Stimulated activated CD4-positive, alpha-beta T cell treated with anti-CD3 and anti-CD28 coated beads, Interleukin-4, amount 100 ng/mL, for 4 hours (primary cell): ENCODE results near the gene CDCP2.

Experiments used
- DNase-seq, 2 experiments: peaks; one replicate each; pipeline ENCODE4 v3.0.0-alpha.2; 2020

Gene CDCP2

GRCh38 chr1:54135436-54136120 lies 17.2 kb downstream of the CDCP2 start:
- no peak for DNase-seq

- no peak for DNase-seq
Measured at GRCh38 chr1:54134295-54134694, 18.5 kb downstream of the CDCP2 start.

GRCh38 chr1:54132495-54132894 lies 20.3 kb downstream of the CDCP2 start:
- DNase-seq, result no peak

- no peak for DNase-seq
Measured at GRCh38 chr1:54131419-54131818, 21.4 kb downstream of the CDCP2 start.

GRCh38 chr1:54129858-54130257 lies 22.9 kb downstream of the CDCP2 start:
- no peak for DNase-seq

- no peak for DNase-seq
Measured at GRCh38 chr1:54127594-54128300, 25.1 kb downstream of the CDCP2 start.

GRCh38 chr1:54126271-54126815 lies 26.5 kb downstream of the CDCP2 start:
- no peak for DNase-seq

DNA sequence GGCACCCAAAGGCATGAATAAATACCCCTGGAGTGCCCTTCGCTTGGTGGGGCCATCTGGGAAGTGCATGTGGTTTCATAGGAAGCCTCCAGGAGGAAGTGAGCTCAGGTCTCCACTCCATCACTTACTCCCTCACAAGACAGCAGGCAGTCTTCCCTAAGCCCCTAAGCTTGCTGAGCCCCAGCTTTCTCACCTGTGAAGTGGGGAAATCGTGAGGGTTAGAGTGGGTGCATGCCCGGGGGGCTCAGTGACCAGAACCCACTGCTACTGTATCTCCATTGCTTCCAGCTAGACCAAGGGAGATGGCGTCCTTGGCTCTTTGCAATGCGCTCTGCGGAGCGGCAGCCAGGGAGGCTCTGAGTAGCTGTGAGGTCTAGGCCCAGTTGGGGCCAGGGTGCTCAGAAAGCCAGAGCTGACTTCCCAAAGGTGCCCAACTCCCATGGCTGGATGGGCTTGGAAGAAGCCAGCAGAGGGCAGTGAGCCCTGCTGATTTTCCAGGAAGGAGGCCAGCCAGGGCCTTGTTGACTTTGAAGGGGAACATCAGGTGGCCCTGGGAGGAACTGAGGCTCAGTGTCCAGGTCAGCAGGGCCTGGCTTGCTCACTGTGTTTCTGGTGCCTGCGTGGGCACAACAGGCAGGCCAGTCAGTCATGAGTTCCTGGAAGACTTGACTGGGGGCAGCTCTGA lies 27.3 kb downstream of the CDCP2 start:
- no peak for DNase-seq

GRCh38 chr1:54124906-54125305 lies 27.9 kb downstream of the CDCP2 start:
- no peak for DNase-seq

GRCh38 chr1:54124472-54124871 lies 28.3 kb downstream of the CDCP2 start:
- DNase-seq, result no peak

- DNase-seq, result no peak
Measured at GRCh38 chr1:54122992-54123391, 29.8 kb downstream of the CDCP2 start.

- no peak for DNase-seq
Measured at GRCh38 chr1:54122135-54122751, 30.6 kb downstream of the CDCP2 start.

GRCh38 chr1:54121482-54122134 lies 31.2 kb downstream of the CDCP2 start:
- DNase-seq, result peak; percentile 55 to 60

- DNase-seq, result no peak
Measured at GRCh38 chr1:54120698-54121481, 31.9 kb downstream of the CDCP2 start.

- no peak for DNase-seq
Measured at GRCh38 chr1:54120018-54120697, 32.6 kb downstream of the CDCP2 start.

DNA sequence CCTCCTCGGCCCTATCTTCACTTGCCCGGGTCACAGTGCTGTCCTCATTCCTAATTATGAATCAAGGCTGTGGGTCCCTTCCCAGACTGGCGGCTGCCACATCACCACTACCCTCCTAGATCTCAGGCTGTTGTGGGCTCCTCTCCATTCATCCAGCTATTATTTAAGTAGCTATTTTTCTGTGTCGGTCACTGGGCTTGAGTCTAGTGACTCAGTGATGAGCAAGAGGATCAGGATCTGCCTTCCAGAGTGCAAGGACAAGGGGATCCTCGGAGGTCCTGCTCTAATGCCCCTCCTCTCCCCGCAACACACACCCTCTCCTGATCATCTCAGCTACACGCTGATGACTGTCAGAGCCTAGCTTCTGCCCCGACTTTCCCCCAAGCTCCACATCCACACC lies 34.1 kb downstream of the CDCP2 start:
- DNase-seq, result no peak

- DNase-seq, result no peak
Measured at GRCh38 chr1:54117815-54118563, 34.8 kb downstream of the CDCP2 start.

DNA sequence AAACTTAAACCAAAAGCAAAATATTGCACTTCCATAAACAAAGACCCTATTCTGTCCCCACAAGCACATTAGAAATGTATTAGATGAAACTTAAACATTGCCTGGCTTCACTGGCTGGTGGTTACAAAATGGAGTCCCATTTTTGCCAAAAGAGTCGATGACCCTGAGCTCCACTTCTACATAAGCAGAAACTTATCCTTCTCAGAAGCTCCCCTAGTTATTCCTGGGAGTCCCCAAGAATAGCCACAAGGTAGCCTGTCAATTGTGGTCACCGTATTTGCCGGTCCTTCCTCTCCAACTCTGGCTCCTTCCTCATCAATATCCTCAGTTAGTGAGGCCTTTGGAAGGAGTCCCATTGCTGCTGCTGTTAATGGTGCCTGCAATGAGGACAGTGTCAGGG lies 37.3 kb downstream of the CDCP2 start:
- DNase-seq, result no peak

GRCh38 chr1:54114955-54115354 lies 37.8 kb downstream of the CDCP2 start:
- DNase-seq, result no peak

DNA sequence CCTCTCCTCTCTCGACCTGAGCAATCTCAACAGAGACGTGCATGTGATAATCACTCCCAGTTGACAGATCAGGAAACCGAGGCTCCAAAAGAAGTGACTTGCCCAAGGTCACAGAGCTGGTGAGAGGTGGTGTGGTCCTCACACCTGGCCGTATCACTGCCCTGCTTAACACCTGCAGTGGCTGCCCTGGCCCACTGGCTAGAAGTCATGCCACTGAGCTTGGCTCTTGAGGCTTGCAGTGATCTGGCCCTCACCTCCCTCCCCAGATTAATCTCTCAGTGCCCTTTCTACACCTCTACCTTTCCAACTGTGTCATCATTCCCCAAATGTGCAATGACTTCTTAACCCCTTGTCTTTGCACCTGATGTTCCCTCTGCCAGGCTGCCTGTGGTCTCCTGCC lies 38.8 kb downstream of the CDCP2 start:
- DNase-seq, result no peak
